Hepatic stellate cell (primary cell): Measurements from ENCODE around the gene KDM4C.
A peak's percentile ranks its signal among the peaks of the same experiment; 100 is the strongest.
"Not testable (repeated sequence)": the region's sequence is repeated elsewhere in the genome, so short reads cannot be mapped to it uniquely, and the experiment has no call there.

Experiments used
- DNase-seq: peaks from one replicate; pipeline ENCODE4 v3.0.0; 2011; ENCODE audit warnings: low spot score

KDM4C gene

GRCh38 chr9:6807669-6808068 lies 49.9 kb downstream of the KDM4C start:
- DNase-seq, result not testable (repeated sequence)

GRCh38 chr9:6811436-6811835 lies 53.7 kb downstream of the KDM4C start:
- DNase-seq, result no peak

GRCh38 chr9:6816581-6816980 lies 58.8 kb downstream of the KDM4C start:
- DNase-seq, result no peak

GRCh38 chr9:6818292-6818922 lies 60.6 kb downstream of the KDM4C start:
- no peak for DNase-seq

GRCh38 chr9:6819112-6819511 lies 61.3 kb downstream of the KDM4C start:
- DNase-seq, result no peak

GRCh38 chr9:6819529-6819928 lies 61.8 kb downstream of the KDM4C start:
- DNase-seq, result no peak

GRCh38 chr9:6822696-6823095 lies 64.9 kb downstream of the KDM4C start:
- DNase-seq, result no peak

GRCh38 chr9:6827439-6828145 lies 69.8 kb downstream of the KDM4C start:
- peak; percentile 39 for DNase-seq

- peak; percentile 14 for DNase-seq
These were observed 71.3 kb downstream of the KDM4C start for GRCh38 chr9:6829027-6829426.

GRCh38 chr9:6829536-6829935 lies 71.8 kb downstream of the KDM4C start:
- DNase-seq, result no peak

GRCh38 chr9:6833518-6834192 lies 75.9 kb downstream of the KDM4C start:
- peak; percentile 16 for DNase-seq

GRCh38 chr9:6834306-6834705 lies 76.5 kb downstream of the KDM4C start:
- DNase-seq, result no peak

- DNase-seq, result no peak
These were observed 80.4 kb downstream of the KDM4C start for GRCh38 chr9:6838158-6838557.

- peak; percentile 45 for DNase-seq
These were observed 84.8 kb downstream of the KDM4C start for GRCh38 chr9:6842584-6842947.

- no peak for DNase-seq
These were observed 86.0 kb downstream of the KDM4C start for GRCh38 chr9:6843742-6844141.

GRCh38 chr9:6844267-6844666 lies 86.5 kb downstream of the KDM4C start:
- DNase-seq, result no peak

- no peak for DNase-seq
These were observed 87.5 kb downstream of the KDM4C start for GRCh38 chr9:6845128-6845826.

- peak; percentile 12 for DNase-seq
These were observed 88.1 kb downstream of the KDM4C start for GRCh38 chr9:6845880-6846279.

GRCh38 chr9:6852243-6852963 lies 94.6 kb downstream of the KDM4C start:
- peak; percentile 75 for DNase-seq

GRCh38 chr9:6855860-6856259 lies 98.1 kb downstream of the KDM4C start:
- DNase-seq, result no peak

GRCh38 chr9:6864102-6864501 lies 106.3 kb downstream of the KDM4C start:
- no peak for DNase-seq
